ENCODE data around the gene SMAD3.

SMAD3 gene

DNA sequence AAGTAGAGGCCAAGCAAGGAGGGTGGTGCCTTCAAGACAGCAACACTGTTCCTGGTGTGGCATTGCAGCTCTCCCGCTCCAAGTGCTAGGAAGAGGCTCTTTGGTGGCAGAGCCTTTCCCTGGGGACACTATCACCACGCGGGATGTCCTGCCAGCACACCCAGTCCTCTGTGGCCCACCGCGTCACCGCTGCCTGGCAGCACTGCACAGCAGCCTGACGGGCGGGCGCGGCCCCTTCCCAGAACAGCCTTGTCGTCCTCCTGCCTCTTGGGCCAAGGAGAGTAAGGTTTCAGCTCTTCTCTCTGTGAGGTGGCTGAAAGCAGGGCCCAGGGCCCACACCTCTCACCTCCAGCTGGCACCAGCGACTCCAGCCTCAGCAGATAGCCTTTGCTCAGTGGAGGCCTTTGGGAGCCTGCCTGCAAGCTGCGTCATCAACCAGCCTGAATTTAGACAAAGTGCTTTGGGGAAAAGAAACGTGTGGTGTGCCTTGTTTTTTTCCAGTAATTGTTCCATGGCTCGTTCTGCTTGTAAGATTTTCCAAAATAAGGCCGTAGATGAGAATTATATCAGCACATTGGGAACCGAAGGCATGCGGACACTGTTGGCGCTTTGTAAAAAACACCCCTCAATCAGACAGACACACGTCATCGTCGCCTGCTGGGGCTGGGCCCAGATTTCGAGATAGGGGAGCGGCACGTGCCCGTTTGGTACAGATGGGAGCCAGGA lies 124.1 kb downstream of the SMAD3 start:
- Histone ChIP-seq H3K27me3 (replicated peaks in 2 of 5; ENCODE audit: control insufficient read depth in 4 of 5, insufficient read depth in 5 of 5, low read length in 4 of 5) (no peaks in the 10 kb centered on the region), H3K9me3 (ENCODE audit: control extremely low read depth in 1 of 5, control insufficient read depth in 4 of 5, insufficient read depth in 2 of 5, low read depth in 1 of 5, low read length in 4 of 5) (no peaks in the 10 kb centered on the region), H3K4me3 (ENCODE audit: control insufficient read depth in 1 of 7, extremely low read depth in 1 of 7, insufficient read depth in 4 of 7, low read depth in 2 of 7, low read length in 6 of 7) (no peak overlapping the region), H3K27ac (ENCODE audit: insufficient read depth in 1 of 2, low read depth in 1 of 2, low read length in 2 of 2, poor library complexity in 1 of 2, severe bottlenecking in 2 of 2) (no peak overlapping the region), H3K36me3 (ENCODE audit: control insufficient read depth in 4 of 4, insufficient read depth in 4 of 4, low read length in 3 of 4) (peaks cover 13 to 73% (median 49%) of the 10 kb centered on the region in 4 experiments), H3K4me1 (ENCODE audit: control extremely low read depth in 1 of 4, control insufficient read depth in 4 of 4, insufficient read depth in 4 of 4, low read length in 3 of 4) (peaks cover 0 to 21% (median 17%) of the 10 kb centered on the region in 4 experiments)
- no peak for DNase-seq
- POLR2A ChIA-PET, result no interaction called here
- 97% methylated on average over 21 of the region's 26 CpGs for WGBS (ENCODE audit: insufficient coverage)
- CTCF ChIA-PET, result no interaction called here

GRCh38 chr15:67190326-67190725 lies 124.9 kb downstream of the SMAD3 start:
- DNase-seq, result no peak
- Histone ChIP-seq H3K4me3 (ENCODE audit: control insufficient read depth in 1 of 7, extremely low read depth in 1 of 7, insufficient read depth in 4 of 7, low read depth in 2 of 7, low read length in 6 of 7) (no peak overlapping the region), H3K36me3 (ENCODE audit: control insufficient read depth in 4 of 4, insufficient read depth in 4 of 4, low read length in 3 of 4) (peaks cover 13 to 66% (median 49%) of the 10 kb centered on the region in 4 experiments), H3K27me3 (replicated peaks in 2 of 5; ENCODE audit: control insufficient read depth in 4 of 5, insufficient read depth in 5 of 5, low read length in 4 of 5) (no peaks in the 10 kb centered on the region), H3K9me3 (ENCODE audit: control extremely low read depth in 1 of 5, control insufficient read depth in 4 of 5, insufficient read depth in 2 of 5, low read depth in 1 of 5, low read length in 4 of 5) (no peaks in the 10 kb centered on the region), H3K4me1 (ENCODE audit: control extremely low read depth in 1 of 4, control insufficient read depth in 4 of 4, insufficient read depth in 4 of 4, low read length in 3 of 4) (peaks cover 0 to 20% (median 17%) of the 10 kb centered on the region in 4 experiments), H3K27ac (ENCODE audit: insufficient read depth in 1 of 2, low read depth in 1 of 2, low read length in 2 of 2, poor library complexity in 1 of 2, severe bottlenecking in 2 of 2) (no peak overlapping the region)
- ChIA-PET POLR2A (no interaction called here), CTCF (interaction anchor here (1.8 kb wide), 1 partner anchor 28 kb away, joined by 4 read pairs; no protein-coding TSS in a partner anchor)
- WGBS (ENCODE audit: insufficient coverage), result 100% methylated on average over 2 of the region's 2 CpGs

DNA sequence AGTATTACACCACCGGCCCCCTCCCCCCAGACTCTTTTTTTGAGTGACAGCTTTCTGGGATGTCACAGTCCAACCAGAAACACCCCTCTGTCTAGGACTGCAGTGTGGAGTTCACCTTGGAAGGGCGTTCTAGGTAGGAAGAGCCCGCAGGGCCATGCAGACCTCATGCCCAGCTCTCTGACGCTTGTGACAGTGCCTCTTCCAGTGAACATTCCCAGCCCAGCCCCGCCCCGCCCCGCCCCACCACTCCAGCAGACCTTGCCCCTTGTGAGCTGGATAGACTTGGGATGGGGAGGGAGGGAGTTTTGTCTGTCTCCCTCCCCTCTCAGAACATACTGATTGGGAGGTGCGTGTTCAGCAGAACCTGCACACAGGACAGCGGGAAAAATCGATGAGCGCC lies 125.4 kb downstream of the SMAD3 start:
- Histone ChIP-seq H3K27me3 (replicated peaks in 2 of 5; ENCODE audit: control insufficient read depth in 4 of 5, insufficient read depth in 5 of 5, low read length in 4 of 5) (no peaks in the 10 kb centered on the region), H3K9me3 (ENCODE audit: control extremely low read depth in 1 of 5, control insufficient read depth in 4 of 5, insufficient read depth in 2 of 5, low read depth in 1 of 5, low read length in 4 of 5) (no peaks in the 10 kb centered on the region), H3K4me1 (ENCODE audit: control extremely low read depth in 1 of 4, control insufficient read depth in 4 of 4, insufficient read depth in 4 of 4, low read length in 3 of 4) (peaks cover 0 to 16% (median 13%) of the 10 kb centered on the region in 4 experiments), H3K4me3 (ENCODE audit: control insufficient read depth in 1 of 7, extremely low read depth in 1 of 7, insufficient read depth in 4 of 7, low read depth in 2 of 7, low read length in 6 of 7) (no peak overlapping the region), H3K27ac (ENCODE audit: insufficient read depth in 1 of 2, low read depth in 1 of 2, low read length in 2 of 2, poor library complexity in 1 of 2, severe bottlenecking in 2 of 2) (no peak overlapping the region), H3K36me3 (ENCODE audit: control insufficient read depth in 4 of 4, insufficient read depth in 4 of 4, low read length in 3 of 4) (peaks cover 13 to 66% (median 49%) of the 10 kb centered on the region in 4 experiments)
- no peak for DNase-seq
- CTCF ChIA-PET, result interaction anchor here (1.8 kb wide), 1 partner anchor 28 kb away, joined by 4 read pairs; no protein-coding TSS in a partner anchor
- POLR2A ChIA-PET, result no interaction called here
- WGBS (ENCODE audit: insufficient coverage), result 100% methylated on average over 3 of the region's 11 CpGs

GRCh38 chr15:67192185-67192820 lies 126.9 kb downstream of the SMAD3 start:
- H3K27me3 ChIP-seq (replicated peaks in 2 of 5; ENCODE audit: control insufficient read depth in 4 of 5, insufficient read depth in 5 of 5, low read length in 4 of 5), result no peaks in the 10 kb centered on the region
- H3K36me3 ChIP-seq (ENCODE audit: control insufficient read depth in 4 of 4, insufficient read depth in 4 of 4, low read length in 3 of 4), result peaks cover 13 to 61% (median 43%) of the 10 kb centered on the region in 4 experiments

GRCh38 chr15:67193223-67193990 lies 128.0 kb downstream of the SMAD3 start:
- no peak overlapping the region for H3K27ac ChIP-seq (ENCODE audit: insufficient read depth in 1 of 2, low read depth in 1 of 2, low read length in 2 of 2, poor library complexity in 1 of 2, severe bottlenecking in 2 of 2)
- H3K4me1 ChIP-seq (ENCODE audit: control extremely low read depth in 1 of 4, control insufficient read depth in 4 of 4, insufficient read depth in 4 of 4, low read length in 3 of 4), result peaks cover 0 to 2% (median 2%) of the 10 kb centered on the region in 4 experiments
- no peak for DNase-seq
- CTCF ChIA-PET, result interaction anchor here (1.9 kb wide), 1 partner anchor 12 kb away, joined by 4 read pairs; no protein-coding TSS in a partner anchor
- H3K27me3 ChIP-seq (replicated peaks in 2 of 5; ENCODE audit: control insufficient read depth in 4 of 5, insufficient read depth in 5 of 5, low read length in 4 of 5), result no peaks in the 10 kb centered on the region
- 93% methylated on average over 11 of the region's 12 CpGs for WGBS (ENCODE audit: insufficient coverage)
- POLR2A ChIA-PET, result interaction anchor here (0.6 kb wide), 1 partner anchor 9 kb away, joined by 3 read pairs; no protein-coding TSS in a partner anchor
- peaks cover 10 to 51% (median 37%) of the 10 kb centered on the region in 4 experiments for H3K36me3 ChIP-seq (ENCODE audit: control insufficient read depth in 4 of 4, insufficient read depth in 4 of 4, low read length in 3 of 4)
- H3K9me3 ChIP-seq (ENCODE audit: control extremely low read depth in 1 of 5, control insufficient read depth in 4 of 5, insufficient read depth in 2 of 5, low read depth in 1 of 5, low read length in 4 of 5), result no peaks in the 10 kb centered on the region
- H3K4me3 ChIP-seq (ENCODE audit: control insufficient read depth in 1 of 7, extremely low read depth in 1 of 7, insufficient read depth in 4 of 7, low read depth in 2 of 7, low read length in 6 of 7), result no peak overlapping the region

More at GRCh38 chr15:67192185-67192820, 126.9 kb downstream of the SMAD3 start:
- Histone ChIP-seq H3K4me3 (ENCODE audit: control insufficient read depth in 1 of 7, extremely low read depth in 1 of 7, insufficient read depth in 4 of 7, low read depth in 2 of 7, low read length in 6 of 7) (no peak overlapping the region), H3K9me3 (ENCODE audit: control extremely low read depth in 1 of 5, control insufficient read depth in 4 of 5, insufficient read depth in 2 of 5, low read depth in 1 of 5, low read length in 4 of 5) (no peaks in the 10 kb centered on the region), H3K4me1 (ENCODE audit: control extremely low read depth in 1 of 4, control insufficient read depth in 4 of 4, insufficient read depth in 4 of 4, low read length in 3 of 4) (peaks cover 0 to 3% (median 0%) of the 10 kb centered on the region in 4 experiments), H3K27ac (ENCODE audit: insufficient read depth in 1 of 2, low read depth in 1 of 2, low read length in 2 of 2, poor library complexity in 1 of 2, severe bottlenecking in 2 of 2) (no peak overlapping the region)
- no peak for DNase-seq
- ChIA-PET POLR2A (interaction anchor here (0.7 kb wide), 1 partner anchor 8 kb away, joined by 3 read pairs; no protein-coding TSS in a partner anchor), CTCF (interaction anchor here (1.8 kb wide), 1 partner anchor 26 kb away, joined by 4 read pairs; no protein-coding TSS in a partner anchor)
- 97% methylated on average over 3 of the region's 5 CpGs for WGBS (ENCODE audit: insufficient coverage)

DNA sequence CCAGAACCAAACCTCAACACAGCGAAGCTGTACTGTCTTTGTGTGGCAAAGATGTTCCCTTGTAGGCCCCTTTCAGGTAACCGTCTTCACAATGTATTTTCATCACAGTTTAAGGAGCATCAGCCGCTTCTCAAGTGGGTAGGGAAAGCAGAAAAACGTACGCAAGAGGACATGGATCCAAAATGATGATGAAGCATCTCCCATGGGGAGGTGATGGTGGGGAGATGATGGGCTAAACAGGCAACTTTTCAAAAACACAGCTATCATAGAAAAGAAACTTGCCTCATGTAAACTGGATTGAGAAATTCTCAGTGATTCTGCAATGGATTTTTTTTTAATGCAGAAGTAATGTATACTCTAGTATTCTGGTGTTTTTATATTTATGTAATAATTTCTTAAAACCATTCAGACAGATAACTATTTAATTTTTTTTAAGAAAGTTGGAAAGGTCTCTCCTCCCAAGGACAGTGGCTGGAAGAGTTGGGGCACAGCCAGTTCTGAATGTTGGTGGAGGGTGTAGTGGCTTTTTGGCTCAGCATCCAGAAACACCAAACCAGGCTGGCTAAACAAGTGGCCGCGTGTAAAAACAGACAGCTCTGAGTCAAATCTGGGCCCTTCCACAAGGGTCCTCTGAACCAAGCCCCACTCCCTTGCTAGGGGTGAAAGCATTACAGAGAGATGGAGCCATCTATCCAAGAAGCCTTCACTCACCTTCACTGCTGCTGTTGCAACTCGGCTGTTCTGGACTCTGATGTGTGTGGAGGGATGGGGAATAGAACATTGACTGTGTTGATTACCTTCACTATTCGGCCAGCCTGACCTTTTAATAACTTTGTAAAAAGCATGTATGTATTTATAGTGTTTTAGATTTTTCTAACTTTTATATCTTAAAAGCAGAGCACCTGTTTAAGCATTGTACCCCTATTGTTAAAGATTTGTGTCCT lies 129.0 kb downstream of the SMAD3 start:
- Histone ChIP-seq H3K4me1 (ENCODE audit: control extremely low read depth in 1 of 4, control insufficient read depth in 4 of 4, insufficient read depth in 4 of 4, low read length in 3 of 4) (peaks cover 0 to 7% (median 2%) of the 10 kb centered on the region in 4 experiments), H3K36me3 (ENCODE audit: control insufficient read depth in 4 of 4, insufficient read depth in 4 of 4, low read length in 3 of 4) (peaks cover 10 to 41% (median 31%) of the 10 kb centered on the region in 4 experiments), H3K4me3 (ENCODE audit: control insufficient read depth in 1 of 7, extremely low read depth in 1 of 7, insufficient read depth in 4 of 7, low read depth in 2 of 7, low read length in 6 of 7) (no peak overlapping the region), H3K27ac (ENCODE audit: insufficient read depth in 1 of 2, low read depth in 1 of 2, low read length in 2 of 2, poor library complexity in 1 of 2, severe bottlenecking in 2 of 2) (no peak overlapping the region), H3K9me3 (ENCODE audit: control extremely low read depth in 1 of 5, control insufficient read depth in 4 of 5, insufficient read depth in 2 of 5, low read depth in 1 of 5, low read length in 4 of 5) (no peaks in the 10 kb centered on the region), H3K27me3 (replicated peaks in 2 of 5; ENCODE audit: control insufficient read depth in 4 of 5, insufficient read depth in 5 of 5, low read length in 4 of 5) (no peaks in the 10 kb centered on the region)
- 88% methylated on average over 5 of the region's 9 CpGs for WGBS (ENCODE audit: insufficient coverage)
- ChIA-PET POLR2A (interaction anchor here (0.6 to 0.8 kb wide), 2 partner anchors 8 to 422 kb away, joined by 3 read pairs; no protein-coding TSS in a partner anchor), CTCF (interaction anchor here (1.9 kb wide), 1 partner anchor 11 kb away, joined by 4 read pairs; no protein-coding TSS in a partner anchor)
- no peak for DNase-seq
